ENCODE measurements around the gene USP49. TPM values are rescaled to one million over a fixed set of nuclear protein-coding genes. Genes with fewer than 3 reads are reported as not detected.
A peak's percentile ranks its signal among the peaks of the same experiment; 100 is the strongest.

USP49 gene
- total and polyA plus RNA-seq, 2 of the 4 experiments (the other 2 are of a cell fraction): 1.4 to 2.1 TPM

- POLR2A ChIA-PET (ENCODE audit: unreplicated experiment): no interaction called here
- no peak overlapping the region for H3K4me3 ChIP-seq (ENCODE audit: insufficient read depth, low read depth, low read length)
Measured at GRCh38 chr6:41937861-41938574, 42.8 kb upstream of the USP49 start.

More at GRCh38 chr6:41937861-41938574, 42.8 kb upstream of the USP49 start:
- peaks cover 54% of the 10 kb centered on the region for H4K20me1 ChIP-seq (ENCODE audit: insufficient read depth, low read length)
- peak overlapping the region in 1 of 2 experiments; percentile 21; a peak in 1 of 4 replicates for H4K8ac ChIP-seq (ENCODE audit: low read depth in 2 of 2, low read length in 2 of 2)
- H2AFZ ChIP-seq (replicated peaks; ENCODE audit: low read length, poor library complexity): no peak overlapping the region
- peak overlapping the region; percentile 65 for H4K5ac ChIP-seq (ENCODE audit: low read depth, low read length)
- in situ Hi-C loops (cut with MboI; ENCODE audit: low sequenced_read_pairs): loop anchor here (5.0 to 10.0 kb wide), 2 partner anchors 104 to 153 kb away; partner anchors contain the start of genes PRICKLE4 and TOMM6
- H3K9me3 ChIP-seq (ENCODE audit: control insufficient read depth, insufficient read depth, low read length): no peaks in the 10 kb centered on the region
- H2BK20ac ChIP-seq (ENCODE audit: low read depth, low read length): no peak overlapping the region
- dilution Hi-C loops (cut with HindIII; ENCODE audit: low sequenced_read_pairs, unreplicated experiment): no loop called here
- 0 out of 2 replicates have a peak overlapping the region, but pooled peaks have one; percentile 74 for H3K4ac ChIP-seq (ENCODE audit: low read depth, low read length)
- peak overlapping the region; percentile 76; the same call in 1 of the 2 replicates for H3K27ac ChIP-seq (ENCODE audit: insufficient read depth, low read length)
- peak overlapping the region; percentile 24; the same call in 1 of the 2 replicates for H4K91ac ChIP-seq (ENCODE audit: insufficient read depth, low read depth, low read length)
- no peaks in the 10 kb centered on the region for H3K27me3 ChIP-seq (ENCODE audit: control insufficient read depth, insufficient read depth, low read length)
- DNase-seq: no peak
- peak overlapping the region; percentile 85; the same call in 1 of the 2 replicates for H2AK5ac ChIP-seq (ENCODE audit: low read depth, low read length)
- TF ChIP-seq RFX5 (IDR thresholded peaks at IDR 0.05; ENCODE audit: low read depth, low read length) (no peak), NFE2L2 (IDR thresholded peaks at IDR 0.05; ENCODE audit: low read depth, low read length) (no peak), CEBPB (IDR thresholded peaks at IDR 0.05; ENCODE audit: low read depth, low read length) (no peak), FOS (IDR thresholded peaks at IDR 0.05; ENCODE audit: low read depth, low read length) (no peak), SMC3 (IDR thresholded peaks at IDR 0.05; ENCODE audit: low read depth, low read length) (no peak), USF2 (IDR thresholded peaks at IDR 0.05; ENCODE audit: low read depth, low read length) (no peak), RCOR1 (IDR thresholded peaks at IDR 0.05; ENCODE audit: insufficient replicate concordance, low read length) (no peak), CHD1 (IDR thresholded peaks at IDR 0.05; ENCODE audit: low read depth, low read length) (no peak), POLR2A (IDR thresholded peaks at IDR 0.05; ENCODE audit: low read depth, low read length) (no peak), MAZ (IDR thresholded peaks at IDR 0.05; ENCODE audit: borderline replicate concordance, low read depth, low read length) (no peak), BHLHE40 (IDR thresholded peaks at IDR 0.05; ENCODE audit: low read depth, low read length) (no peak)
- TF ChIP-seq, protein P1, sequence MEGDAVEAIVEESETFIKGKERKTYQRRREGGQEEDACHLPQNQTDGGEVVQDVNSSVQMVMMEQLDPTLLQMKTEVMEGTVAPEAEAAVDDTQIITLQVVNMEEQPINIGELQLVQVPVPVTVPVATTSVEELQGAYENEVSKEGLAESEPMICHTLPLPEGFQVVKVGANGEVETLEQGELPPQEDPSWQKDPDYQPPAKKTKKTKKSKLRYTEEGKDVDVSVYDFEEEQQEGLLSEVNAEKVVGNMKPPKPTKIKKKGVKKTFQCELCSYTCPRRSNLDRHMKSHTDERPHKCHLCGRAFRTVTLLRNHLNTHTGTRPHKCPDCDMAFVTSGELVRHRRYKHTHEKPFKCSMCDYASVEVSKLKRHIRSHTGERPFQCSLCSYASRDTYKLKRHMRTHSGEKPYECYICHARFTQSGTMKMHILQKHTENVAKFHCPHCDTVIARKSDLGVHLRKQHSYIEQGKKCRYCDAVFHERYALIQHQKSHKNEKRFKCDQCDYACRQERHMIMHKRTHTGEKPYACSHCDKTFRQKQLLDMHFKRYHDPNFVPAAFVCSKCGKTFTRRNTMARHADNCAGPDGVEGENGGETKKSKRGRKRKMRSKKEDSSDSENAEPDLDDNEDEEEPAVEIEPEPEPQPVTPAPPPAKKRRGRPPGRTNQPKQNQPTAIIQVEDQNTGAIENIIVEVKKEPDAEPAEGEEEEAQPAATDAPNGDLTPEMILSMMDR (conservative IDR thresholded peaks at IDR 0.05; ENCODE audit: low read depth, low read length): no peak
- CTCF ChIA-PET: interaction anchor here (0.8 to 1.5 kb wide), 3 partner anchors 17 to 91 kb away, joined by 3 to 5 read pairs (median 4); partner anchors contain the start of genes BYSL and MED20
- intact Hi-C loops (cut with micrococcal nuclease): loop anchor here (2.0 to 5.0 kb wide), 3 partner anchors 15 to 156 kb away; partner anchors contain the start of gene PRICKLE4
- no peak overlapping the region for H3K56ac ChIP-seq (ENCODE audit: extremely low read depth, insufficient read depth, low read length)
- peaks cover 19 to 64% of the 10 kb centered on the region in 2 experiments; a peak in 3 of 4 replicates for H3K79me1 ChIP-seq (ENCODE audit: low read depth in 1 of 2, low read length in 2 of 2)
- peak overlapping the region; percentile 99 for H2AK9ac ChIP-seq (replicated peaks; ENCODE audit: low read depth, low read length, poor library complexity)
- peak overlapping the region; percentile 78 for H2BK5ac ChIP-seq (ENCODE audit: low read depth, low read length, poor library complexity, severe bottlenecking)
- H3K9me1 ChIP-seq (ENCODE audit: insufficient read depth, low read length): peaks cover 11% of the 10 kb centered on the region; the same call in 1 of the 2 replicates
- no peak overlapping the region for H2BK120ac ChIP-seq (ENCODE audit: low read depth, low read length)
- H3K18ac ChIP-seq (ENCODE audit: low read depth, low read length): no peak overlapping the region; the same call in 1 of the 2 replicates
- WGBS, 2 experiments (ENCODE audit: extremely low coverage in 2 of 2, insufficient read length in 1 of 2): no CpG with 5 or more reads among the region's 4 CpGs
- H2BK15ac ChIP-seq (ENCODE audit: low read depth, low read length): 0 out of 3 replicates have a peak overlapping the region, but pooled peaks have one; percentile 34
- H3K9ac ChIP-seq (ENCODE audit: low read depth, low read length): no peak overlapping the region
- no peak overlapping the region for H3K4me2 ChIP-seq (ENCODE audit: low read depth, low read length)
- H3K36me3 ChIP-seq (ENCODE audit: control insufficient read depth, insufficient read depth, low read length): peaks cover 26% of the 10 kb centered on the region
- H3K23ac ChIP-seq (ENCODE audit: low read depth, low read length): peak overlapping the region; percentile 76; the same call in 1 of the 2 replicates
- 0 out of 2 replicates have a peak overlapping the region, but pooled peaks have one; percentile 84 for H3K14ac ChIP-seq (replicated peaks; ENCODE audit: low read depth, low read length)
- H3K4me1 ChIP-seq (ENCODE audit: control insufficient read depth, insufficient read depth, low read length): peaks cover 30% of the 10 kb centered on the region
- BruUV-seq (replicated peaks): no TSS peak
- ATAC-seq (ENCODE audit: low read depth): no peak

Measured in IMR-90 (cell line).